ENCODE results near the gene SLIT1.

DNA sequence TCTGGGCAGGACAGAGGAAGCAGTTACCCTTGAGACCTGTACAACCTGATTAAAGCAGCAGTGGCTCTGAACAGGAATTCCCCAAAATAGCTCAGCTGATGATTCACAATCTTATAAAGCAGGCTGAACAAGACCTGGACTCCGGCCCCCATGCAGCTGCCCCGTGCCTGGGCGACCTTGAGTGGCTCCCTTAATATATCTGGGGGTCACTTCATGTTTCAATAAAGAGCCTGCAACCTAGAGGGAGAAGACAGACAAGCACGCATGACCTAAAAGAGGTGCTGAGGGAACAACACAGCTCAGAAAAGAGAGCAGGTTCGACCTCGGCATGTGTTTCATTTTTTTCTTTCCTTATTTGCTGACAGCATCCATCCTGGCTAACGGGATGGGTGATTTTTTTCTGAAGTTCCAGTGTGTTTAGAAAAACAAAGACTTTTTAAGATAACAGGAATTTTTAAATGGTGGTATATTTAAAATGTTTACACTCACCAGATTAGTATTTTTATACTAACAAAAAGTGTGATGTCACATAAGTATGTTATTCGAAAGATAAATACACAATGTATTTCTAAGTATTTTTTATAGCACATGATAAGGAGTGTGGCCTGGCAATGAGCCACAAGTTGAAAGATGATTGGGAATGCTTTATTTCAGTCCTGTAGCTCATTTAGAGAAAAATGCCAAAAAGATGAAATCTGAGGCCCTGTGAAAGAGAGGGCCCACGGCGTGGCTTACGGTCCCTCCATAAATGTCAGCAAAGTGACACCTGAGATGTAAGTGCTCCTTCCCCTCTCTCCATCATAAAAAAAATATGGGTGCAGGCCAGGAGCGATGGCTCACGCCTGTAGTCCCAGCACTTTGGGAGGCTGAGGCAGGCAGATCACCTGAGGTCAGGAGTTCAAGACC is 161.3 kb downstream of the SLIT1 start:
- TF ChIP-seq, protein P1, sequence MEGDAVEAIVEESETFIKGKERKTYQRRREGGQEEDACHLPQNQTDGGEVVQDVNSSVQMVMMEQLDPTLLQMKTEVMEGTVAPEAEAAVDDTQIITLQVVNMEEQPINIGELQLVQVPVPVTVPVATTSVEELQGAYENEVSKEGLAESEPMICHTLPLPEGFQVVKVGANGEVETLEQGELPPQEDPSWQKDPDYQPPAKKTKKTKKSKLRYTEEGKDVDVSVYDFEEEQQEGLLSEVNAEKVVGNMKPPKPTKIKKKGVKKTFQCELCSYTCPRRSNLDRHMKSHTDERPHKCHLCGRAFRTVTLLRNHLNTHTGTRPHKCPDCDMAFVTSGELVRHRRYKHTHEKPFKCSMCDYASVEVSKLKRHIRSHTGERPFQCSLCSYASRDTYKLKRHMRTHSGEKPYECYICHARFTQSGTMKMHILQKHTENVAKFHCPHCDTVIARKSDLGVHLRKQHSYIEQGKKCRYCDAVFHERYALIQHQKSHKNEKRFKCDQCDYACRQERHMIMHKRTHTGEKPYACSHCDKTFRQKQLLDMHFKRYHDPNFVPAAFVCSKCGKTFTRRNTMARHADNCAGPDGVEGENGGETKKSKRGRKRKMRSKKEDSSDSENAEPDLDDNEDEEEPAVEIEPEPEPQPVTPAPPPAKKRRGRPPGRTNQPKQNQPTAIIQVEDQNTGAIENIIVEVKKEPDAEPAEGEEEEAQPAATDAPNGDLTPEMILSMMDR (IDR thresholded peaks at IDR 0.05): no peak
- no peak for TF ChIP-seq POLR2A (IDR thresholded peaks at IDR 0.05)
